ENCODE measurements around the gene ADPRH. TPM values are rescaled to one million over a fixed set of nuclear protein-coding genes. Genes with fewer than 3 reads are reported as not detected.

ADPRH gene
- total RNA-seq = 1.4 to 5.3 TPM (median 3.9 TPM) in 3 replicates
- long read RNA-seq, transcript ADPRH-205 (4 exons, 1,501 nt) = major isoform, 6 of 10 reads
- long read RNA-seq, partial matches to known transcripts = 0 of 10 reads
- long read RNA-seq, other reads (novel, unspliced or antisense) = 2 of 10 reads

GRCh38 chr3:119579366-119580066 lies at the start of gene ADPRH:
Gene ADPRH, plus strand, starts transcription at chr3:119579492. Its CDS starts 2,678 bp downstream, at chr3:119582170.
- peaks cover 14% of the 10 kb centered on the region for H3K4me1 Mint-ChIP-seq (ENCODE audit: low read depth)
- TF ChIP-seq CTCF (IDR thresholded peaks at IDR 0.05) = no peak
- H3K4me3 Mint-ChIP-seq (ENCODE audit: unreplicated experiment) = peak within 1 kb of the TSS; percentile 88
- no peaks in the 10 kb centered on the region for H3K9me3 Mint-ChIP-seq (ENCODE audit: low read depth)
- DNase-seq (ENCODE audit: low spot score) = peak; percentile 89
- peak within 1 kb of the TSS; percentile 90 for H3K27ac Mint-ChIP-seq (ENCODE audit: unreplicated experiment)
- no peaks in the 10 kb centered on the region for H3K36me3 Mint-ChIP-seq (ENCODE audit: low read depth)
- no peaks in the 10 kb centered on the region for H3K27me3 Mint-ChIP-seq (ENCODE audit: low read depth)

GRCh38 chr3:119529883-119530282 lies 49.4 kb upstream of the ADPRH start:
- H3K4me1 Mint-ChIP-seq (ENCODE audit: low read depth) = peaks cover 8% of the 10 kb centered on the region
- peaks cover 3% of the 10 kb centered on the region for H3K36me3 Mint-ChIP-seq (ENCODE audit: low read depth)
- TF ChIP-seq CTCF (IDR thresholded peaks at IDR 0.05) = no peak
- H3K27ac Mint-ChIP-seq (ENCODE audit: unreplicated experiment) = no peak overlapping the region
- H3K9me3 Mint-ChIP-seq (ENCODE audit: low read depth) = no peaks in the 10 kb centered on the region
- H3K27me3 Mint-ChIP-seq (ENCODE audit: low read depth) = no peaks in the 10 kb centered on the region
- H3K4me3 Mint-ChIP-seq (ENCODE audit: unreplicated experiment) = no peak overlapping the region
- no peak for DNase-seq (ENCODE audit: low spot score)

- Mint-ChIP-seq H3K36me3 (ENCODE audit: low read depth) (peaks cover 1% of the 10 kb centered on the region), H3K4me3 (ENCODE audit: unreplicated experiment) (no peak overlapping the region), H3K27ac (ENCODE audit: unreplicated experiment) (peak overlapping the region; percentile 45), H3K4me1 (ENCODE audit: low read depth) (peaks cover 8% of the 10 kb centered on the region), H3K27me3 (ENCODE audit: low read depth) (no peaks in the 10 kb centered on the region), H3K9me3 (ENCODE audit: low read depth) (no peaks in the 10 kb centered on the region)
- TF ChIP-seq CTCF (IDR thresholded peaks at IDR 0.05) = no peak
- no peak for DNase-seq (ENCODE audit: low spot score)
Measured at GRCh38 chr3:119530456-119530855, 48.8 kb upstream of the ADPRH start.

DNA sequence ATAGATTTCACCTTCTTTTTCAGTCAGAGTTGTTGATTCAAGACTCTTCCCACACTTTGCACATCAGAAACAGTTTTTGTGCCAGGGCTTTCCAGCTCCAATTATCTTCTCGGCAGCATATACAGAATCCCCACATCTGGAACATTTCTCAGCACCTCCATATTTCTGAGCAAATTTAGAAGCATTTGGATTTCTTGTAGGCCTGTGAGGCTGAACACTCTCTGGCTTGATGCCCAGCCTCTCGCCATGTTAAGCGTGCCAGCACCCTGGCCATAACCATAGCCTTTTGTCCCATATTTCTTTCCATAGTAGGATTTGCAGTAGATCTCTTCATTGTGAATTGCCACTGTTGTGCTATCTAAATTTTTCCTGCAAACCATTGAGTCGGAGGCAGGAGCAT lies 48.1 kb upstream of the ADPRH start:
- no peak overlapping the region for H3K27ac Mint-ChIP-seq (ENCODE audit: unreplicated experiment)
- no peak for TF ChIP-seq CTCF (IDR thresholded peaks at IDR 0.05)
- H3K4me3 Mint-ChIP-seq (ENCODE audit: unreplicated experiment) = no peak overlapping the region

GRCh38 chr3:119534296-119534695 lies 45.0 kb upstream of the ADPRH start:
- no peak overlapping the region for H3K4me3 Mint-ChIP-seq (ENCODE audit: unreplicated experiment)
- TF ChIP-seq CTCF (IDR thresholded peaks at IDR 0.05) = no peak
- no peaks in the 10 kb centered on the region for H3K36me3 Mint-ChIP-seq (ENCODE audit: low read depth)
- H3K27me3 Mint-ChIP-seq (ENCODE audit: low read depth) = no peaks in the 10 kb centered on the region
- no peaks in the 10 kb centered on the region for H3K9me3 Mint-ChIP-seq (ENCODE audit: low read depth)
- no peak overlapping the region for H3K27ac Mint-ChIP-seq (ENCODE audit: unreplicated experiment)
- no peak for DNase-seq (ENCODE audit: low spot score)
- H3K4me1 Mint-ChIP-seq (ENCODE audit: low read depth) = peaks cover 8% of the 10 kb centered on the region

More for the DNA sequence above, 48.1 kb upstream of the ADPRH start:
- Mint-ChIP-seq H3K36me3 (ENCODE audit: low read depth) (no peaks in the 10 kb centered on the region), H3K9me3 (ENCODE audit: low read depth) (no peaks in the 10 kb centered on the region), H3K27me3 (ENCODE audit: low read depth) (no peaks in the 10 kb centered on the region), H3K4me1 (ENCODE audit: low read depth) (peaks cover 8% of the 10 kb centered on the region)
- no peak for DNase-seq (ENCODE audit: low spot score)
